OCI-LY1 (cell line): ENCODE data around the gene FYB2.

ENCODE experiments used
- EZH2 ChIP-seq: fragments of 200-600 bp; sonication (generic), shearing (Covaris generic); IDR thresholded peaks from 2 replicates; pipeline ENCODE4 v1.8.0; 2017; ENCODE audit warnings: borderline replicate concordance, mixed run types, mild to moderate bottlenecking, antibody characterized with exemption, low read length, moderate library complexity, mixed read lengths
- TF ChIP-seq, protein P1 (sequence below): fragments of 200-600 bp; sonication (generic), shearing (Covaris generic); IDR thresholded peaks from 2 replicates; pipeline ENCODE4 v1.5.1; 2017; ENCODE audit warnings: mild to moderate bottlenecking, antibody characterized with exemption, low read length, moderate library complexity, mixed read lengths

DNA sequence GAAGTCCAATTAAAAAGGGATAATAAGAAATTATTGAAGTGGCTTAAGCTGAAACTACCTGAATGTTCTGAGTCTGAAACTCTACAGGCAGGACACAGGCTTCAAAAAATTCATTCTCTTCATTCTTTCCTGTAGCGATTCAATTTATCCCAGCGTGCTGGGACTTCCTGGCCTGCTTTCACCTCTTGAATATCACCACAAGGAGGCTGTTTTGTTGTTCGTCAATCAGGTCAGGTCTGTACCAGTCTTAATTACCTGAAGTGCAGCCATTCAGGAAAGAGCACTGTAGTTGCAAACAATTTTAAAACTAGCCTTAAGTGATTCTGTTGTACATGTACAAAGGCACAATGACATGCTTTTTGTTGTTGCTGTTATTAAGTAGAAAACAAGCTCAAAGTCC is 38.4 kb downstream of the FYB2 start:
- TF ChIP-seq, protein P1, sequence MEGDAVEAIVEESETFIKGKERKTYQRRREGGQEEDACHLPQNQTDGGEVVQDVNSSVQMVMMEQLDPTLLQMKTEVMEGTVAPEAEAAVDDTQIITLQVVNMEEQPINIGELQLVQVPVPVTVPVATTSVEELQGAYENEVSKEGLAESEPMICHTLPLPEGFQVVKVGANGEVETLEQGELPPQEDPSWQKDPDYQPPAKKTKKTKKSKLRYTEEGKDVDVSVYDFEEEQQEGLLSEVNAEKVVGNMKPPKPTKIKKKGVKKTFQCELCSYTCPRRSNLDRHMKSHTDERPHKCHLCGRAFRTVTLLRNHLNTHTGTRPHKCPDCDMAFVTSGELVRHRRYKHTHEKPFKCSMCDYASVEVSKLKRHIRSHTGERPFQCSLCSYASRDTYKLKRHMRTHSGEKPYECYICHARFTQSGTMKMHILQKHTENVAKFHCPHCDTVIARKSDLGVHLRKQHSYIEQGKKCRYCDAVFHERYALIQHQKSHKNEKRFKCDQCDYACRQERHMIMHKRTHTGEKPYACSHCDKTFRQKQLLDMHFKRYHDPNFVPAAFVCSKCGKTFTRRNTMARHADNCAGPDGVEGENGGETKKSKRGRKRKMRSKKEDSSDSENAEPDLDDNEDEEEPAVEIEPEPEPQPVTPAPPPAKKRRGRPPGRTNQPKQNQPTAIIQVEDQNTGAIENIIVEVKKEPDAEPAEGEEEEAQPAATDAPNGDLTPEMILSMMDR = no peak
- TF ChIP-seq EZH2 = no peak
